HG03025 (cell line): ENCODE data around the gene MEA1.

Source experiments
- ATAC-seq: cut with Tn5 transposase; IDR thresholded peaks from one replicate; pipeline ENCODE4 v1.9.1; 2021; ENCODE audit warnings: mild to moderate bottlenecking, moderate library complexity; ENCODE audit not compliant: unreplicated experiment, low FRiP score

Gene MEA1

DNA sequence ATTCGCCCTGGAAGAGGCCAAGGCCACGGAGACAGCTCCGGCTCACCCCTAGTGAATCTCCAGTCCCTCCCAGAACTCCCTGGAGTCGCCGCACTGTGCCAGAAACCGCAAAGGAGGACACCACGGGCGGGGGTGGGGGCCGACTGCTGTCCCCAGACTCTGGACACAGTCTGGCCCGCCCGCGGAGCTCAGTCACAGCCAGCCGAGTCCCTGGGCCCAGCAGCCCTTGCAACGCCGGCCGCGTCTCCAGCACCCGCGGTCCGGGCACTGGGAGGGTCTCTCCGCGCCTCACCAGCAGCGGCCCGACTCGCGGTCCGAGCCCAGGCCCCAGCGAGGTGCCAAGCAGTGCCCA lies 35.3 kb downstream of the MEA1 start:
- peak; percentile 25 for ATAC-seq

DNA sequence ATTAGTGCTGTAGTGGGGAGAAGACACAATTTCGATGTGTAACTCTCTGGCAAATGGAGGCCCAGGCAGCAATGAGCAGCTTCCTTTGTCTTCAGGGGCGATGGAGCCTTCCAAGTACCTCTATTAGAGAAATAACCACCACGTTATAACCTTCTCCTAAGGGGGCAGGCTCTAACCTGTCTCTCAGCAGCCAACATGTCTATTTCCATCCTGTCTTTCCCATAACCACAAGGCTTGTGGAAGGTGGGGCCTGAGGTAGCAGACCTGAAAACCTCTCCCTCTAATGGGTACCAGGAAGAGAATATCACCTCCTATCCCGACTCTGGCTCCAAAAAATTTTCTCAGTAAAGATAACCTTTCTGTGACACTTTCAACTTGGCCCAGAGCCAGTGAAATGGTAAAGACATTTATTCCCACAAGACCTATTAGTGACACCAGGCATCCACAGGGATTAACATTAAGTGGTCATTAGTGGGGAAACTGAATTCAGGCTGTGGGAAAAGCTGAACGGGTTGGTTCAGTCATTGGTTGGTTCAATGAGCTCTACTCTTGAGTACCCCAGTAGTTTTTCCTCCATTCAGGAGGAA lies 38.7 kb downstream of the MEA1 start:
- no peak for ATAC-seq

DNA sequence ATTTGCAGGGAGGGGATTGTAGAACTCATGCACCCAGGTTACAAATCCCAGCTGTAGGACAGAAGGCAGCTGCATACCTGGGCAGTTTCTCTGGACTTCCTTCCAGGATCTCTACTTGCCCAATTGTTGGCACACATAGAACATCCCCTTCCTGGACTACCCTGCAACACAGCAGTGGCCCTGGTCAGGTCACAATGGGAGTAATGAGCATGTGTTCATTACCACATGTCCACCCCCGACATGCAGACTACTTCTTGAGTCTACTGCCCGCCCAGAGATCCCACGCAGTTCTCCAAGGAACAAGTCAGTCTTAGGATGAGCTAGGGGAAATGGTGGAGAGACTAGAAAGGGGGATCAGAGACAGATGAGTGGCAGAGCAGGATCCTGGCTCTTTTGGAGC lies 39.8 kb downstream of the MEA1 start:
- no peak for ATAC-seq

DNA sequence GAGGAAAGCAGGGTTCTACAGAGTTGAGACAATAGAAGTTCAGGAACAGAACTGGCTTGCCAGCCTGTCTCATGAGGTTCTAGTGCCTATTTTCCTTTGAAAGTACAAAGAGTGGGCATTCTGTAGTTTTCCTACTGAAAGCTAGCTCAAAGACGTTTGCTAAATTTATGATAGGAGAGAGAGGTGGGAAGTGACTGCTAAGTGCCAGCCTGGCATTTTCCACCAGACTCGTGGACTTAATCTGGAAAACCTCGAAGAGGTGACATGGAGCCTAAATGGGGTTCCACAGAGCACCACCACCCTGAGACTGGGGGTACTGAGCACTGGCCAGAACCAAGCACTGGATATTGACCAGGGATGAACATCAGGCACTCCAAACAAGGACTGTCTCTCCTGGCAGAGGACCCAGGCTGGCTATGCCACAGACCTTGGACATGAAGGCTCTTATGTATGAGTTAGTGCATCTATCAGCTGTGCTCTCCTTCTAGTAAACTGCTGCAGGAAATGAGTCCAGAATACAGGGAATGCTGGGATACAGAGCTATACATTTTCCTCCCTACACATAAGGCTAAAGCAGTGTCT lies 41.9 kb downstream of the MEA1 start:
- ATAC-seq: no peak

DNA sequence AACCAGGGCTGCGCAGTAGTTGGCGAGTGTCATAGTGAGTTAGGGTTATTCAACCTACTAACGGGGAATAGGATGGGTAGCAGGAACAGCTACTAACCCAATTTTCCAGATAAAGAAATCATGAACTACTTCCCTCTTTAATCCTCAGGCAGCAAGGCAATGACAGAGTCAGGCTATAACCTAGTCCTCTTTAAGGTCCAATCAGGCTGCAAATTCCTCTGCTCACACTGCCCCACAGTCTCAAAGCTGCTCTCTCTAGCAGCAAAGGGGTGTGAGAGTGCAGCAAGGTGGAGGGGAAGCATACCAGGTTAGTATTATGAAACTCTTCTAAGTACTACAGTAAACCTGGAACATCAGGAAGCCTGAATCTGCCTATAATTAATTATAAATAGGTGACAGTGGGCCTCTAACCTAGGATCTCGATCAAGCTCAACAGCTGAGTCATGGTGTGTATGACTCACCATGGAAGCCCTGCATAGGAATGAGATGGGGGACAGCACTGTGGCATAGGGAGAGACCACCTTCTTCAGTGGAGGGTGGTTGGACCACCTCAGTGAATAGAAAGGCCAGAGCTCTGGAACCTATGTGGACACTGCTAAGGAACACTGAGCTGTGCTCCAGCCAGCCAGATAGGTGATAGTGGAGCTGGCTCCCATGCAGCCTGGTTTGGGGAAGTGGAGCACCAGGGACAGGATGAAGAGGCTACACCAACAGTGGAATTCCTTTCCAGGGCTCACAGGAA lies 42.7 kb downstream of the MEA1 start:
- ATAC-seq: no peak

DNA sequence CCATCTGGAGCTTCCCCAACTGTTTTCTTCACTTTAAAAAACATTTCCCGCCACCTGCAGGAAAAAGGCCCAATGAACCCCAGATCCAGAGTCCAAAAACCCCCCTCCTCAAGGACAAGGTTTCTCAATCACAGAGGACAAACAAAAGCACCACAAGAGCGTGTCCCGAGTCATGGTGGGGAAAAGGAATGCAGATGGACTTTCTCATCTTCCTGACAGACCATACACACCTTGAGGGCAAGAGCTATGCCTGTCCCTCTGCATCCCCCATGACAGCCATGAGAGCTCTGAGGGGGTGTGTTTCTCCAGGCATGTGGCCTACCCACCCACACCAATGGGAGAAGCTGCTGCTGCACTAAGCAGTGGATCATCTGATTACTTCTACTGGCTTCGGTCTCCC lies 43.8 kb downstream of the MEA1 start:
- no peak for ATAC-seq

DNA sequence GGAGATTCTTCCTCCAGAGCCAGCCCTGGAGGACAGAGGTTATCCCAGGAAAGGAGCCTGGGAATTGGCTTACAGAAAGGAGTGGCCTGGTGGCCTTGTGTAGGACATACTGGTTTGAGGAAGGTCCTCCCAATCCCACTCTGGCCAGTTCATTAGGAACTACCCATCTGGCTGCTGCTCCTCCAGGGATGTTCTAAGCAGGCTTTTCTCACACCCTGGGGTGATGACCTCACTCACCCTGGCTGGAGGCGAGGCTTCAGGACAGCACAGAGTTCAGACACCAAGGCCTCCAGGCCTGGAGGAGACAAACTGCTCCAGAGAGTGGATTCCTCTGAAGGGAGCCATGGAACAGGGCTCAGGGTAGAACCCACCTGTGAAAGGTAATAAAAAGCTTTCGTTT lies 44.3 kb downstream of the MEA1 start:
- ATAC-seq: no peak

DNA sequence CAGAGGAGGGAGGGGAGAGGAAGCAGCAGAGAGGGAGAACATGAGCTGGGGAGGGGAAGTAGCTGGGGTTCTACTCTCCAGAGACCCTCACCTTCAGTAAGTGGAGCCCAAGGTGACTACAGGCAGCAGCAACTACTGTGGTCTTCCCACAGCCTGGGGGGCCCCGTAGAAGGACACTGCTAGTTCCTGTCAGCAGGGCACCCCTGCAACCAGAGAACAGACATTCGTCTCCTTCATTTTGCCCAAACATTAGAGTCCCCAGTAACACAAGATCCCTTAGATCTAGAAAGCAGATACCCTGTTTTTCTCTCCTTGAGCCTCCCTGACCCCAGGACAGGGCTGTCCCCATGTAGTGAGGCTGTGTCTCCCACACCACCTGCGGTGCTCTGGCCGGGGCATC lies 45.0 kb downstream of the MEA1 start:
- no peak for ATAC-seq

DNA sequence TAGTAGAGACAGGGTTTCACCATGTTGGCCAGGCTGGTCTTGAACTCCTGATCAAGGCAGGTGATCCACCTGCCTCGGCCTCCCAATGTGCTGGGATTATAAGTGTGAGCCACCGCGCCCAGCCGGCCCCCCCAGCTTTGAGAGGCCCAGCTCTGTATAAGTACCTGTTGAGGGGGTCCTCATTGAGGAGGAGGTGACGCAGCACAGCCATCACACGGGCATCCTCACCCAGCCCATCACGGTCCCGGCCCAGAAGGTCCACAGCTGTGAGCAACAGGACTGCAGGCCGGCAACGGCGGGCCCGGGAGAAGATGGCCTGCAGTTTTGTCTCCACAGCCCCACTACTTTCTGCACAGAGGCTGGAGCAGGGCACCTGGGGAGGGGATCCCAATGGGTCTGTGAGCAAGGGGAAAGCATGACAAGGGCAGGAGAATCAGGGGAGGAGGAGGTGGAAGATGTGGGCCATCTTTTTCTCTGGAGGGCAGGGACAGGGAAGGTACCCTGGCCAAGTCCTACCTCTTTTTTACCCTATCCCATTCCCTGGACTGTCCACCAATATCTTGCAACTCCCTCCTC lies 45.5 kb downstream of the MEA1 start:
- ATAC-seq: no peak

DNA sequence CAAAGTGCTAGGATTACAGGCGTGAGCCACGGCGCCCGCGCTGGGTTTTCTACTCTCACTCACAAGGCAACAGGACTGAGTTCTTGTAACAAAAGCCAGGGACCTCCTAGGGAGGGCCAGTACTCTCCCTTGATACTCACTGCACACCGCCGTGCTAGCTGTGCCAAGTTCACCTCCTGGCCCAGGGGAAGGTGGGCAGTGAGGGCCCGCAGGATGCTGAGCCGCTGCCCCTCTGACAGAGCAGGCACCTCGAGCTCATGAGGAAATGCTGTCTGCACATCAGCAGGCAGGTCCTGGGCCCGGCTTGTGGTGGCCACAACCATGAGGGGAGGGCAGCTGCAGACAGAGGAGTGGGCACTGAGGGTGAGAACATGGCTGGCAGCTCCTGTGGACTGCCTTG lies 46.5 kb downstream of the MEA1 start:
- no peak for ATAC-seq

DNA sequence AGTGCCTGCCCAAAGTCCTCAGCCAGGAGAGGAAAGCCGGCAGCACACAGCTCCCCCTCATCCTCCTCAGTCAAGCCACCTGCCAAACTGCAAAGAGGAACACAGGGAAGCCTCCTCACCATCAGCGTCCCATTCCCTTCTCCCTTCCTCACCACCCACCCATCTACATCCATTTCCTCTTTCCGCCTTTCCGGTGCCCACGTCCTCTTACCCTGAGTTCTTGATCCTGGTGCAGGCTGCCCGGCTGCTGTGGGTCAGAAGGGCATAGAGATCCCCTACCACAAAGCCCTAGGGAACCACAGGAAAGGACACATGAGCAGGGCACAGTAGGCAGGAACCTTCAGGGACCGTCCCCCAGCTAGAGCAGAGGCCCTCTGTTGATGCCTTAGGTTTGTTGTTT lies 47.2 kb downstream of the MEA1 start:
- no peak for ATAC-seq

DNA sequence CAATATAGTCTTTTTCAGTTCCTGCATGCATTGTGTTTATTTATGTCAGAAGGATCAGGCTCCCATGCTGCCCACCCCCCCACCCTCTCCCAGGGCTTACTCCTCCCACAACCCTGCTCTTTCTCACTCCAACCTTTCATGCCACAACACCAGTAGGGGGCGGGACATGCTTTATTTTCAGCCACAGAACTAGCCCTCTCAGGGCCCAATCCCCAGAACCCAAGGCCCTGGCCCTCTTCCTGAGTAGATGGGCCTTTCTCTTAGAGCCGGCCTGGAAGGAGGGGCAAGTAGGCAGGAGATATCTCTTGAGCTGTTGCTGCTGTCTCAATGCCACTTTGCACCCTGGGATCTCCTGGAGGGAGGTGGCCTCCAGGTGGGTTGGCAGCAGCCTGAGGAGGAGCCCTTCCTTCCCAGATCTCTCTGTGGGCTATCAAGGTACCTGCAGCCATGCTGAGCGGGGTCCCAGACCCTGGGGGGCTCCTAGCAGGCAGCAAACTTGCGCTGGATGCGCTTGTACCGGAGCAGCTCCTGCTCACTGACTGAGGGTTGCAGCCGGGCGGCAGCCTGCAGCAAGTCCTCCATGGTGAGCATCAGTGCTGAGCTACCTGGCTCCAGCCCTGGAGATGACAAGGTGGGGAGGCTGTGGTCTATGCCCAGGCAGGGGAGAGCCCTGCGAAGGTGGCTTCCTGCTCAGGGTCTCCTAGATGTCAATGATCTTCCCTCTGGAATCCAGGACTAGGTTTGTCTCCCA lies 49.7 kb downstream of the MEA1 start:
- ATAC-seq: no peak

DNA sequence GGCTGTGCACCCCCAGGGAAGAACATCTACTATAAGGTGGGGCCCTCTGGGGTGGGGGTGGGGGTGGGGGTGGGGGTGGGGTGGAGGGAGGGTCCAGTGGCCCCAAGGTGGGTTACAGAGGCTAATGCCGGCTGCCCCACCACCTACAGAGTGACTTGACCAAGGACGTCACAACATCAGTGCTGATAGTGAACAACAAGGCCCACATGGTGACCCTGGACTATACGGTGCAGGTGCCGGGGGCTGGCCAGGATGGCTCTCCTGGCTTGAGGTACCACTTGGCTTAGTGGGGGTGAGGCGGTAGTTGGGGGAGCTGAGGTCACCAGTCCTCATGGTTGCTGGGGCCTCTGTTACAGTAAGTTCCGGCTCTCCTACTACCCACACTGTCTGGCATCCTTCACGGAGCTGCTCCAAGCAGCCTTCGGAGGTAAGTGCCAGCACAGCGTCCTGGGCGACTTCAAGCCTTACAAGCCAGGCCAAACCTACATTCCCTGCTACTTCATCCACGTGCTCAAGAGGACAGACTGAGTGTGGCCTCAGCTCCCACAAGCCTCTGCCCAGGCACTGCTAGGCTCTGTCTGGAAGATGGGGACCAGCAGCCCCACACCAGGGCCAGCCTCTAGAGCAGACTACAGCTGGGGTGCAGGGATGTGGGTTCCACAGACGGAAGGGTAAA lies 50.4 kb downstream of the MEA1 start:
- ATAC-seq: no peak

DNA sequence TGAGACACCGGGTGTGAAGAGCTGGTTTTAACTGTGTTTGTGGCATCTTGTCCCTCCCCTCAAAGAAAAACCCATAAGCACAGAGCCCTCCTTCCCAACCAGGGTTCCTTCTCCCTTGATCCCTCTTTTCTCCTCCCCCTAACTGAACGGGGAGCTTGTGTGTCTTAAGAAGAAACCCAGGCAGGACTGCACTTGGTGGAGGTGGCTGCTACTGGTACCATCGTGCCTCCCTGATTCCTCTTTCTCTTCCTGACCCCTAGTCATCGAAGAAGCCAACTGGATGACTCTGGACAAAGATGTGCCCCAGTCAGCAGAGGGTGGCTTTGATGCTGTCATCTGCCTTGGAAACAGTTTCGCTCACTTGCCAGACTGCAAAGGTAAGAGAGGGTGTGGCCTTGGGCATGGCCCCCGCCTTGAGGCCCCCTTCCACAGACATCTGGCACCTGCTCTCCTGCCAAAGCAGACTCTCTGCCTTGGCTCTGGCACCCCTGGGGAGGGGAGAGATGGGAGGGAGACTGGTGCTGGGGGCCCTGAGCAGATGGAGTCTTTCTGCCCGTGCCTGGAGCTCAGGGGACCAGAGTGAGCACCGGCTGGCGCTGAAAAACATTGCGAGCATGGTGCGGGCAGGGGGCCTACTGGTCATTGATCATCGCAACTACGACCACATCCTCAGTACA lies 51.1 kb downstream of the MEA1 start:
- ATAC-seq: no peak

DNA sequence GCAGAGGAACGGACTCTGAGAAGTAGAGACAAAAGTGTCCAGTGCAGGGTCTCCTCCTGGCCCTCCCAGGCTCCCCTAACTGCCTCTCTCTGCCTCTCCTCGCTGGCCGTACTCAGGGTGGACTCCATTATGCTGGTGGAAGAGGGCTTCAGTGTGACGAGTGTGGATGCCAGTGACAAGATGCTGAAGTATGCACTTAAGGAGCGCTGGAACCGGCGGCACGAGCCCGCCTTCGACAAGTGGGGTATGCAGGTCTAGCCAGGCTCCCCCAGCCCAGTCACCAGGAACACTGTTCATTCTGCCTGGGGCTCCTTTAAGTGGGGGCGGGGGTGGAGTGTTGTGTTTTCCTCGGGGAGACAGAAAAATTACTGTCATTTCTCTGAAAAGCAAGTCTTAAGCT lies 51.6 kb downstream of the MEA1 start:
- ATAC-seq: no peak
